ENCODE results near the gene PODXL2.
"Not testable (repeated sequence)": the region's sequence is repeated elsewhere in the genome, so short reads cannot be mapped to it uniquely, and the experiment has no call there.

Gene PODXL2

DNA sequence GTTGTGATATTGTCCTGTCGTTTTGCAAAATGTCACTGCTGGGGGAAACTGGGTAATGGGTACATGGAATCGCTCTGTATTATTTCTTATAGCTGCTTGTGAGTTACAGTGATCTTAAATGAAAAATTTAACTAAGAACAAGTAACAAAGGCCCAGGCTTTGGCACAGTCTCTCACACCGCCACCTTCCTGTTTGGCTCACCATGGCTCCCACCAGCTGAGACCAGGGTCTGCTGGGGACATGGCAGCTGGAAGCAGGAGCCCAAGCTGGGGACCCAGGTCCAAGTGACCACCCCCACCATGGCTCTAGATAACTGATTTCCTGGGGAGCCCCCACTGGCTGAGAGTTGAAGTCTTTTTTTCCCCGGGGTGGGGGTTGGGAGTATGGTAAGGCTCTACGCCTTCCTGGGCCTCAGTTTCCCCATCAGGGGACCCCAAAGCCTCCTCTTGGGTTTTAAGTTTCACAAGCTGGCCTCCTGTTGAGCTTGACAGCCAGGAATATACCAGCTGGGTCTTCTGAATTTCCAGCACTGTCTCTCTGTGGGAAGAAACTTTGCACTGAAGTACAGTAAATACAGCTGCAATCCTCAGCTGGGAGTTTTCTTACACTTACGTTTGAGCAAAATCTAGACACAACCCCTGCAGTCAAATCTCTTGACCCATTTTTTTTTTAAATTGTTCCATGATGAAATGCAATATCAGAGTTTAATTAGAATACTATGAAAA is 69.9 kb downstream of the PODXL2 start:
- DNase-seq (ENCODE audit: extremely low spot score) = no peak
- ChIA-PET CTCF (no interaction called here), POLR2A (no interaction called here)
- no peak for TF ChIP-seq FOXM1 (IDR thresholded peaks at IDR 0.05; ENCODE audit: borderline replicate concordance)
- no peak for TF ChIP-seq LEF1 (IDR thresholded peaks at IDR 0.05; ENCODE audit: borderline replicate concordance)

GRCh38 chr3:127699416-127700300 is 70.7 kb downstream of the PODXL2 start:
- ChIA-PET CTCF (no interaction called here), POLR2A (no interaction called here)
- DNase-seq (ENCODE audit: extremely low spot score) = no peak
- TF ChIP-seq BHLHE40 (IDR thresholded peaks at IDR 0.05; ENCODE audit: borderline replicate concordance) (no peak), FOXA1 (IDR thresholded peaks at IDR 0.05) (no peak), ARNT (IDR thresholded peaks at IDR 0.05) (no peak), SP1 (IDR thresholded peaks at IDR 0.05) (no peak)

DNA sequence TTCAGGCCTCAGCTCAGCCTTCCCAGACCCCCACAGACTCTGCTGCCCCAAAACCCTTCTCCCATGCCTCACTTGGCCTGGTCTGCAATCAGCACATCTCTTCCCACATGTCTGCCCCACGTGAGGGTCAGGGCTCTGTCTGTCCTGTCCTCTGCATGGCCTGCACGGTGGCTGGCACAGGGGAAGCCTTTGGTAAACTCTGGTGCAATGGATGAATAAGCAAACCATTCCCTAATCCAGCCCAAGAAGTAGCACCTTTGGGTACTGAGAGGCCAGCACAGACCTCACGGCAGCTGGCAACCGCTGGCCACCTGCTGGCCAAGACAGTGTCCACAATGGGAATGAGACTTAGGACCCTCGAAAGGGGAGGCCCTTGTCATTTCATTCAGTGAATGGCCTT is 71.4 kb downstream of the PODXL2 start:
- no peak for DNase-seq (ENCODE audit: extremely low spot score)
- TF ChIP-seq ELF4 (IDR thresholded peaks at IDR 0.05) (no peak), L3MBTL2 (conservative IDR thresholded peaks at IDR 0.05) (no peak), SP1 (IDR thresholded peaks at IDR 0.05) (no peak), ARNT (IDR thresholded peaks at IDR 0.05) (no peak), FOXK2 (IDR thresholded peaks at IDR 0.05) (no peak)
- ChIA-PET CTCF (no interaction called here), POLR2A (no interaction called here)

GRCh38 chr3:127701280-127701911 is 72.4 kb downstream of the PODXL2 start:
- no peak for DNase-seq (ENCODE audit: extremely low spot score)
- CTCF ChIA-PET = no interaction called here
- POLR2A ChIA-PET = no interaction called here
- TF ChIP-seq NFRKB (IDR thresholded peaks at IDR 0.05) (no peak), FOXM1 (IDR thresholded peaks at IDR 0.05; ENCODE audit: borderline replicate concordance) (no peak), HDGF (IDR thresholded peaks at IDR 0.05; ENCODE audit: borderline replicate concordance) (no peak), LEF1 (IDR thresholded peaks at IDR 0.05; ENCODE audit: borderline replicate concordance) (no peak)

DNA sequence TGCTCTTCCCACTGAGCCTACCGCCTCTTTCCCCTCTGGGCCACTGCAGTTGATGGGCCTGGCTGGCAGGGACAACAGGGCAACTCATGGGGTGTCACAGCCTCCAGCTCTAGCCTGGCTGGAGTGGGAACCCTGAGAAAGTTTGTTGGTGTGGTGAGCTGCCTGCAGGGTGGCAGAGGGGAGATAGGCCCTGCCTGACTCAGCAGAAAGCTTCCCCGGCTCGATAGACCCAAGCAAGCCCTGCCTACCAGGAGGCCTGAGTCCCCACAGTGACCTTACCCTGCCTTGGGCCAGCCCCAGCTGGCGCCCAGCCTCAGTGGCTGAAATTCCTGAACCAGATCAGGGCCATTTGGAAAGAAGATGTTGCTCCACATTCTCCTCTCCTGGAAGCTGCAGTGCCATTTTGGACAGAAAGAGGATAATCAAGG is 73.2 kb downstream of the PODXL2 start:
- ChIA-PET POLR2A (no interaction called here), CTCF (no interaction called here)
- DNase-seq (ENCODE audit: extremely low spot score) = no peak
- TF ChIP-seq BHLHE40 (IDR thresholded peaks at IDR 0.05; ENCODE audit: borderline replicate concordance) = no peak
- TF ChIP-seq ELF4 (IDR thresholded peaks at IDR 0.05) = no peak
- no peak for TF ChIP-seq ARNT (IDR thresholded peaks at IDR 0.05)
- no peak for TF ChIP-seq NFRKB (IDR thresholded peaks at IDR 0.05)
- no peak for TF ChIP-seq FOXA1 (IDR thresholded peaks at IDR 0.05)
- TF ChIP-seq SUZ12 (IDR thresholded peaks at IDR 0.05) = no peak
- TF ChIP-seq L3MBTL2 (conservative IDR thresholded peaks at IDR 0.05) = no peak
- no peak for TF ChIP-seq FOXM1 (IDR thresholded peaks at IDR 0.05; ENCODE audit: borderline replicate concordance)
- TF ChIP-seq, protein P1, sequence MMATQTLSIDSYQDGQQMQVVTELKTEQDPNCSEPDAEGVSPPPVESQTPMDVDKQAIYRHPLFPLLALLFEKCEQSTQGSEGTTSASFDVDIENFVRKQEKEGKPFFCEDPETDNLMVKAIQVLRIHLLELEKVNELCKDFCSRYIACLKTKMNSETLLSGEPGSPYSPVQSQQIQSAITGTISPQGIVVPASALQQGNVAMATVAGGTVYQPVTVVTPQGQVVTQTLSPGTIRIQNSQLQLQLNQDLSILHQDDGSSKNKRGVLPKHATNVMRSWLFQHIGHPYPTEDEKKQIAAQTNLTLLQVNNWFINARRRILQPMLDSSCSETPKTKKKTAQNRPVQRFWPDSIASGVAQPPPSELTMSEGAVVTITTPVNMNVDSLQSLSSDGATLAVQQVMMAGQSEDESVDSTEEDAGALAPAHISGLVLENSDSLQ (IDR thresholded peaks at IDR 0.05) = no peak
- no peak for TF ChIP-seq TARDBP (IDR thresholded peaks at IDR 0.05)
- TF ChIP-seq SP1 (IDR thresholded peaks at IDR 0.05) = no peak
- no peak for TF ChIP-seq HDGF (IDR thresholded peaks at IDR 0.05; ENCODE audit: borderline replicate concordance)
- TF ChIP-seq LEF1 (IDR thresholded peaks at IDR 0.05; ENCODE audit: borderline replicate concordance) = no peak
- TF ChIP-seq FOXK2 (IDR thresholded peaks at IDR 0.05) = no peak
- TF ChIP-seq ZNF384 (IDR thresholded peaks at IDR 0.05) = no peak
- TF ChIP-seq CTBP1 (IDR thresholded peaks at IDR 0.05; ENCODE audit: borderline replicate concordance) = no peak

- CTCF ChIA-PET; DNase-seq (ENCODE audit: extremely low spot score); POLR2A ChIA-PET: not testable (repeated sequence)
These were observed 75.9 kb downstream of the PODXL2 start for GRCh38 chr3:127704840-127705239.

- ChIA-PET POLR2A (no interaction called here), CTCF (no interaction called here)
- DNase-seq (ENCODE audit: extremely low spot score) = no peak
- TF ChIP-seq SP1 (IDR thresholded peaks at IDR 0.05) = no peak
- no peak for TF ChIP-seq ELF4 (IDR thresholded peaks at IDR 0.05)
- no peak for TF ChIP-seq TARDBP (IDR thresholded peaks at IDR 0.05)
- TF ChIP-seq FOXK2 (IDR thresholded peaks at IDR 0.05) = no peak
- TF ChIP-seq BHLHE40 (IDR thresholded peaks at IDR 0.05; ENCODE audit: borderline replicate concordance) = no peak
- TF ChIP-seq CTBP1 (IDR thresholded peaks at IDR 0.05; ENCODE audit: borderline replicate concordance) = no peak
- no peak for TF ChIP-seq NFRKB (IDR thresholded peaks at IDR 0.05)
- no peak for TF ChIP-seq FOXA1 (IDR thresholded peaks at IDR 0.05)
- no peak for TF ChIP-seq L3MBTL2 (conservative IDR thresholded peaks at IDR 0.05)
- no peak for TF ChIP-seq LEF1 (IDR thresholded peaks at IDR 0.05; ENCODE audit: borderline replicate concordance)
- no peak for TF ChIP-seq HDGF (IDR thresholded peaks at IDR 0.05; ENCODE audit: borderline replicate concordance)
- TF ChIP-seq ZNF384 (IDR thresholded peaks at IDR 0.05) = no peak
These were observed 77.3 kb downstream of the PODXL2 start for GRCh38 chr3:127706312-127706711.
